SU-DHL-6 (cell line): ENCODE measurements around the gene GKN2.

Experiments used
- CTCF ChIP-seq: fragments of 200-600 bp; sonication (generic); IDR thresholded peaks from one replicate; pipeline ENCODE4 v1.5.1; 2017; ENCODE audit warnings: antibody characterized with exemption, mild to moderate bottlenecking, low read length, moderate library complexity; ENCODE audit not compliant: insufficient read depth, poor library complexity, severe bottlenecking
- EZH2phosphoT487 ChIP-seq: fragments of 200-600 bp; sonication (generic), shearing (Covaris generic); conservative IDR thresholded peaks from 2 replicates; pipeline ENCODE4 v1.6.1; 2018; ENCODE audit warnings: mild to moderate bottlenecking, antibody characterized with exemption, low read length, moderate library complexity, mixed read lengths

GRCh38 chr2:68942827-68943226 lies 9.9 kb downstream of the GKN2 start:
- no peak for TF ChIP-seq CTCF
- no peak for TF ChIP-seq EZH2phosphoT487
